HepG2 (cell line): ENCODE measurements around the gene DUS1L. TPM values are rescaled to one million over a fixed set of nuclear protein-coding genes. Genes with fewer than 3 reads are reported as not detected.

Experiments
- BCL6 ChIP-seq: IDR thresholded peaks from 2 replicates; pipeline ENCODE4 v1.6.1; 2016; ENCODE audit warnings: missing genetic modification reagents, missing compliant biosample characterization
- FOSL2 ChIP-seq: sonication (generic); formaldehyde crosslinking; IDR thresholded peaks from 2 replicates; pipeline ENCODE4 v1.4.0; 2020; ENCODE audit warnings: missing genetic modification reagents
- FOXA3 ChIP-seq: IDR thresholded peaks from 2 replicates; pipeline ENCODE4 v1.6.1; 2016; ENCODE audit warnings: missing genetic modification reagents, missing compliant biosample characterization
- GABPB1 ChIP-seq: IDR thresholded peaks from 2 replicates; pipeline ENCODE4 v1.6.1; 2016; ENCODE audit warnings: mild to moderate bottlenecking, missing genetic modification reagents, moderate library complexity, missing compliant biosample characterization
- HOMEZ ChIP-seq: IDR thresholded peaks from 2 replicates; pipeline ENCODE4 v1.6.1; 2016; ENCODE audit warnings: low read depth
- IKZF5 ChIP-seq: IDR thresholded peaks from 2 replicates; pipeline ENCODE4 v1.6.1; 2018; ENCODE audit warnings: missing genetic modification reagents, mild to moderate bottlenecking, missing compliant biosample characterization
- ISX ChIP-seq: sonication (generic); formaldehyde crosslinking; conservative IDR thresholded peaks from 2 replicates; pipeline ENCODE4 v1.5.0; 2020; ENCODE audit warnings: missing genetic modification reagents
- KLF12 ChIP-seq: sonication (generic); formaldehyde crosslinking; IDR thresholded peaks from 2 replicates; pipeline ENCODE4 v1.4.0; 2020; ENCODE audit warnings: missing genetic modification reagents, borderline replicate concordance
- KLF15 ChIP-seq: sonication (generic); formaldehyde crosslinking; IDR thresholded peaks from 2 replicates; pipeline ENCODE4 v1.8.1; 2023; ENCODE audit warnings: borderline replicate concordance, mild to moderate bottlenecking, inconsistent platforms, missing genetic modification reagents, mixed read lengths
- MIER3 ChIP-seq: IDR thresholded peaks from 2 replicates; pipeline ENCODE4 v1.6.1; 2016; ENCODE audit warnings: missing compliant biosample characterization, borderline replicate concordance
- NFYB ChIP-seq: sonication (generic); formaldehyde crosslinking; IDR thresholded peaks from 2 replicates; pipeline ENCODE4 v1.4.0; 2020; ENCODE audit warnings: missing genetic modification reagents
- NFYC ChIP-seq: IDR thresholded peaks from 2 replicates; pipeline ENCODE4 v1.6.1; 2016; ENCODE audit warnings: missing genetic modification reagents, missing compliant biosample characterization
- SAP130 ChIP-seq: IDR thresholded peaks from 2 replicates; pipeline ENCODE4 v1.6.1; 2016; ENCODE audit warnings: low read depth
- SOX5 ChIP-seq: IDR thresholded peaks from 2 replicates; pipeline ENCODE4 v1.6.1; 2016; ENCODE audit warnings: borderline replicate concordance
- TAF1 ChIP-seq: sonication (generic); formaldehyde crosslinking; IDR thresholded peaks from 2 replicates; pipeline ENCODE4 v1.4.0; 2020; ENCODE audit warnings: missing genetic modification reagents
- TBP ChIP-seq: sonication (generic); formaldehyde crosslinking; IDR thresholded peaks from 2 replicates; pipeline ENCODE4 v1.5.0; 2020; ENCODE audit warnings: missing genetic modification reagents
- TOE1 ChIP-seq: sonication (generic); formaldehyde crosslinking; IDR thresholded peaks from 2 replicates; pipeline ENCODE4 v1.4.0; 2020; ENCODE audit warnings: mild to moderate bottlenecking, missing genetic modification reagents
- ZFP37 ChIP-seq: sonication (generic); formaldehyde crosslinking; IDR thresholded peaks from 2 replicates; pipeline ENCODE4 v1.4.0; 2020; ENCODE audit warnings: missing genetic modification reagents, borderline replicate concordance
- ZFP62 ChIP-seq: sonication (generic); formaldehyde crosslinking; IDR thresholded peaks from 2 replicates; pipeline ENCODE4 v1.4.0; 2020; ENCODE audit warnings: missing genetic modification reagents
- ZNF280D ChIP-seq: sonication (generic); formaldehyde crosslinking; IDR thresholded peaks from 2 replicates; pipeline ENCODE4 v1.5.1; 2020; ENCODE audit warnings: mild to moderate bottlenecking, missing genetic modification reagents
- ZNF569 ChIP-seq: sonication (generic); formaldehyde crosslinking; IDR thresholded peaks from 2 replicates; pipeline ENCODE4 v1.5.0; 2020; ENCODE audit warnings: mild to moderate bottlenecking, missing genetic modification reagents, moderate library complexity, borderline replicate concordance
- ZNF616 ChIP-seq: sonication (generic); formaldehyde crosslinking; IDR thresholded peaks from 2 replicates; pipeline ENCODE4 v1.5.0; 2020; ENCODE audit warnings: low read depth, mild to moderate bottlenecking, missing genetic modification reagents
- ZNF790 ChIP-seq: sonication (generic); formaldehyde crosslinking; IDR thresholded peaks from 2 replicates; pipeline ENCODE4 v1.8.0; 2022; ENCODE audit warnings: missing genetic modification reagents, mild to moderate bottlenecking, borderline replicate concordance
- polyA plus RNA-seq, 8 experiments: library from polyadenylated mRNA; depleted of rRNA in 3 of 8; stranded (reverse) in 7 of 8; unstranded in 1 of 8; fragments of >200 nt; fragmentation: Illumina TruSeq in 4 of 8; extraction: Trizol in 4 of 8; gene quantifications; 2 replicates each; pipeline versions ENCODE4 v1.2.1 to v1.2.3, GENCODE V29; 2011 to 2016; ENCODE audit warnings: low read depth in 4 of 8, missing spikeins in 1 of 8, mixed read lengths in 1 of 8; ENCODE audit not compliant: insufficient read depth in 1 of 8
- total RNA-seq, 5 experiments: library from RNA; depleted of rRNA; stranded (reverse); fragments of >200 nt; fragmentation: Illumina TruSeq; extraction: Trizol; gene quantifications; 2 replicates each; pipeline ENCODE4 v1.2.3, GENCODE V29; 2016; ENCODE audit warnings: low read depth in 1 of 5
- TF ChIP-seq, protein P1 (sequence below): IDR thresholded peaks from 2 replicates; pipeline ENCODE4 v1.6.1; 2016; ENCODE audit warnings: missing genetic modification reagents, missing compliant biosample characterization
- TF ChIP-seq, protein P2 (sequence below): sonication (generic); formaldehyde crosslinking; IDR thresholded peaks from 2 replicates; pipeline ENCODE4 v1.9.0; 2022; ENCODE audit warnings: low read depth, missing genetic modification reagents

The DUS1L gene
- total and polyA plus RNA-seq, 2 of the 13 experiments (the other 11 are each of a cell fraction or from before 2014, with no cell fraction given) = 81.0 to 109 TPM

GRCh38 chr17:82110298-82110697 lies 44.7 kb upstream of the DUS1L start (continued):
- TF ChIP-seq IKZF5 = no peak
- peak; percentile 47; the same call in 1 of the 2 replicates for TF ChIP-seq MIER3 (CRISPR knock-in tag)
- TF ChIP-seq TAF1 (CRISPR knock-in tag) = peak; percentile 32; the same call in 1 of the 2 replicates
- 0 out of 2 replicates have a peak, but pooled peaks have one; percentile 12 for TF ChIP-seq GABPB1 (CRISPR knock-in tag)
- peak; percentile 46; the same call in 1 of the 2 replicates for TF ChIP-seq NFYB (CRISPR knock-in tag)
- TF ChIP-seq KLF15 (CRISPR knock-in tag) = no peak
- TF ChIP-seq ZNF616 (CRISPR knock-in tag) = 0 out of 2 replicates have a peak, but pooled peaks have one; percentile 41
- TF ChIP-seq ZFP62 = no peak
- peak; percentile 53 for TF ChIP-seq FOXA3 (CRISPR knock-in tag)
- TF ChIP-seq, protein P1, sequence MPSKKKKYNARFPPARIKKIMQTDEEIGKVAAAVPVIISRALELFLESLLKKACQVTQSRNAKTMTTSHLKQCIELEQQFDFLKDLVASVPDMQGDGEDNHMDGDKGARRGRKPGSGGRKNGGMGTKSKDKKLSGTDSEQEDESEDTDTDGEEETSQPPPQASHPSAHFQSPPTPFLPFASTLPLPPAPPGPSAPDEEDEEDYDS (CRISPR knock-in tag) = peak; percentile 67; the same call in 1 of the 2 replicates
- no peak for TF ChIP-seq ZNF280D (CRISPR knock-in tag)
- TF ChIP-seq KLF12 (CRISPR knock-in tag) = no peak
- no peak for TF ChIP-seq ISX (CRISPR knock-in tag)
- TF ChIP-seq BCL6 (CRISPR knock-in tag) = 0 out of 2 replicates have a peak, but pooled peaks have one; percentile 9
- TF ChIP-seq ZFP37 (CRISPR knock-in tag) = no peak
- no peak for TF ChIP-seq TOE1 (CRISPR knock-in tag)
- TF ChIP-seq HOMEZ = no peak; the same call in 1 of the 2 replicates
- peak; percentile 64 for TF ChIP-seq NFYC (CRISPR knock-in tag)
- TF ChIP-seq, protein P2, sequence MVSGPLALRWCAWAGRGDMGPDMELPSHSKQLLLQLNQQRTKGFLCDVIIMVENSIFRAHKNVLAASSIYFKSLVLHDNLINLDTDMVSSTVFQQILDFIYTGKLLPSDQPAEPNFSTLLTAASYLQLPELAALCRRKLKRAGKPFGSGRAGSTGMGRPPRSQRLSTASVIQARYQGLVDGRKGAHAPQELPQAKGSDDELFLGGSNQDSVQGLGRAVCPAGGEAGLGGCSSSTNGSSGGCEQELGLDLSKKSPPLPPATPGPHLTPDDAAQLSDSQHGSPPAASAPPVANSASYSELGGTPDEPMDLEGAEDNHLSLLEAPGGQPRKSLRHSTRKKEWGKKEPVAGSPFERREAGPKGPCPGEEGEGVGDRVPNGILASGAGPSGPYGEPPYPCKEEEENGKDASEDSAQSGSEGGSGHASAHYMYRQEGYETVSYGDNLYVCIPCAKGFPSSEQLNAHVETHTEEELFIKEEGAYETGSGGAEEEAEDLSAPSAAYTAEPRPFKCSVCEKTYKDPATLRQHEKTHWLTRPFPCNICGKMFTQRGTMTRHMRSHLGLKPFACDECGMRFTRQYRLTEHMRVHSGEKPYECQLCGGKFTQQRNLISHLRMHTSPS (CRISPR knock-in tag) = 0 out of 2 replicates have a peak, but pooled peaks have one; percentile 34
- TF ChIP-seq SAP130 (CRISPR knock-in tag) = peak; percentile 56; the same call in 1 of the 2 replicates
- peak; percentile 65 for TF ChIP-seq FOSL2
- no peak for TF ChIP-seq ZNF790
- peak; percentile 23; the same call in 1 of the 2 replicates for TF ChIP-seq SOX5 (CRISPR knock-in tag)
- TF ChIP-seq TBP (CRISPR knock-in tag) = no peak
- TF ChIP-seq ZNF569 (CRISPR knock-in tag) = no peak
